HFFc6 (cell line): ENCODE data around the gene POLDIP2. TPM values are rescaled to one million over a fixed set of nuclear protein-coding genes. Genes with fewer than 3 reads are reported as not detected.

Source experiments
- DNase-seq: peaks from one replicate; pipeline ENCODE4 v3.0.0-alpha.2; 2018
- H3K27ac Mint-ChIP-seq: 2 replicates; pipeline ENCODE4 v1.8.0; 2020; ENCODE audit warnings: mild to moderate bottlenecking, mixed read lengths
- H3K27me3 Mint-ChIP-seq: 2 replicates; pipeline ENCODE4 v1.8.0; 2021; ENCODE audit warnings: mild to moderate bottlenecking, moderate library complexity, mixed read lengths; ENCODE audit not compliant: insufficient read depth
- H3K36me3 Mint-ChIP-seq: 2 replicates; pipeline ENCODE4 v1.8.0; 2021; ENCODE audit warnings: low read depth, mixed read lengths
- H3K4me1 Mint-ChIP-seq: 2 replicates; pipeline ENCODE4 v1.8.0; 2020; ENCODE audit warnings: low read depth, mixed read lengths
- H3K4me3 Mint-ChIP-seq: 2 replicates; pipeline ENCODE4 v1.8.0; 2020; ENCODE audit warnings: mild to moderate bottlenecking, moderate library complexity, mixed read lengths
- H3K9me3 Mint-ChIP-seq: 2 replicates; pipeline ENCODE4 v1.8.0; 2020; ENCODE audit warnings: mild to moderate bottlenecking, mixed read lengths
- CTCF ChIP-seq: fragments of 200-600 bp; sonication (generic); IDR thresholded peaks from 2 replicates; pipeline ENCODE4 v1.5.0; 2021; ENCODE audit warnings: antibody characterized with exemption, mild to moderate bottlenecking
- microRNA-seq: library from miRNA; unstranded; fragments of <30 nt; microRNA quantifications from one replicate; pipeline ENCODE4, GENCODE V29; 2019
- total RNA-seq, 6 experiments: library from RNA; stranded (reverse); fragmentation: NEBNext Ultra II Directional; extraction: Animal tissue kit (Norgen Biotek cat#: 25700); gene quantifications; 2 replicates in 1 of 6; 3 replicates in 5 of 6; pipeline ENCODE4 v1.2.3, GENCODE V29; 2021

POLDIP2 gene
- total RNA-seq, 6 experiments from 2014 or later = 104 to 118 (median 106) TPM

GRCh38 chr17:28298449-28298848 lies 58.9 kb downstream of the POLDIP2 start:
- Mint-ChIP-seq H3K4me3 (no peak overlapping the region), H3K27me3 (no peaks in the 10 kb centered on the region; the same call in 1 of the 2 replicates), H3K27ac (no peak overlapping the region), H3K4me1 (peaks cover 1% of the 10 kb centered on the region), H3K9me3 (no peaks in the 10 kb centered on the region), H3K36me3 (no peaks in the 10 kb centered on the region)
- no peak for TF ChIP-seq CTCF
- no peak for DNase-seq

Small RNA genes lying within 50 kb of the gene (microRNA-seq; reads per million reads assigned to microRNA genes)
- 3.9 reads per million for gene MIR4723

Other genes with a start within 250 kb of the POLDIP2 start
- gene TMEM97, start 38.3 kb downstream of the POLDIP2 start, total RNA-seq = 10 to 100 TPM; 17.6 to 29.5 (median 24.1) TPM
- gene IFT20, start 22.1 kb downstream of the POLDIP2 start, total RNA-seq = 10 to 100 TPM; 47.9 to 63.0 (median 50.9) TPM
- gene TNFAIP1, start 21.8 kb downstream of the POLDIP2 start, total RNA-seq = 10 to 100 TPM; 73.8 to 89.7 (median 85.2) TPM
- not detected for gene SEBOX, start 7.7 kb upstream of the POLDIP2 start, total RNA-seq
- under 1 TPM; 0.36 to 0.76 (median 0.60) TPM for gene VTN, start 12.8 kb upstream of the POLDIP2 start, total RNA-seq
- gene SARM1, start 14.2 kb upstream of the POLDIP2 start, total RNA-seq = 10 to 100 TPM; 15.1 to 18.9 (median 16.8) TPM
- 1 to 10 TPM; 4.3 to 6.7 (median 6.4) TPM for gene SLC46A1, start 48.7 kb upstream of the POLDIP2 start, total RNA-seq
- gene SLC13A2, start 116.1 kb upstream of the POLDIP2 start, total RNA-seq = under 1 TPM in 2 of 6 experiments, not detected in 4; 0.07 to 0.08 TPM
- gene FOXN1, start 148.8 kb upstream of the POLDIP2 start, total RNA-seq = not detected
- gene UNC119, start 195.1 kb upstream of the POLDIP2 start, total RNA-seq = 10 to 100 TPM; 28.3 to 36.9 (median 30.1) TPM
- gene PIGS, start 214.0 kb upstream of the POLDIP2 start, total RNA-seq = 10 to 100 TPM; 69.5 to 94.7 (median 78.0) TPM
- gene ALDOC, start 219.4 kb upstream of the POLDIP2 start, total RNA-seq = 10 to 100 TPM in 5 of 6 experiments, 1 to 10 TPM in 1; 8.6 to 14.7 (median 10.3) TPM
- gene SPAG5, start 241.5 kb upstream of the POLDIP2 start, total RNA-seq = 10 to 100 TPM; 29.2 to 73.3 (median 69.4) TPM